Esophagus mucosa (tissue), 1 donor: ENCODE measurements around the gene CAND2. TPM values are rescaled to one million over a fixed set of nuclear protein-coding genes. Genes with fewer than 3 reads are reported as not detected.
"Not testable (repeated sequence)": the region's sequence is repeated elsewhere in the genome, so short reads cannot be mapped to it uniquely, and the experiment has no call there.

ENCODE experiments used
- ATAC-seq: fragments of 200-7000 bp; cut with Tn5 transposase; one replicate; pipeline ENCODE4 v1.9.1; 2020
- total RNA-seq: library from RNA; stranded (reverse); gene quantifications from one replicate; pipeline ENCODE4 v1.2.4, GENCODE V29; 2023
- donor health status: DM: yes; HTN: yes; CAD: no.

CAND2 gene
- total RNA-seq, 1 donor from 2014 or later = 1.1 TPM

DNA sequence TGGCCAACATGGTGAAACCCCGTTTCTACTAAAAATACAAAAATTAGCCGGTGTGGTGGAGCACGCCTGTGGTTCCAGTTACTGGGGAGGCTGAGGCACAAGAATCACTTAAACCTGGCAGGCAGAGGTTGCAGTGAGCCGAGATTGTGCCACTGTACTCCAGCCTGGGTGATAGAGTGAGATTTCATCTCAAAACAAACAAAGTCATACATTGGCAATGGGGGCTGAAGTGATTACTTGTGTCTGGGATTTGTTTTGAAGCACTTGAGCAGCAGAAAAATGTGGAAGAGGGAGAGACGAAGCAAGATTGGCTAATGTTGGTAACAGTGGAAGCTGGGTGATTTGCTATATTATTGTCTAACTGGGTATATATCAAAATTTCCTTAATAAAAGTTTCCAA, 24.0 kb upstream of the CAND2 start:
- ATAC-seq = no peak

DNA sequence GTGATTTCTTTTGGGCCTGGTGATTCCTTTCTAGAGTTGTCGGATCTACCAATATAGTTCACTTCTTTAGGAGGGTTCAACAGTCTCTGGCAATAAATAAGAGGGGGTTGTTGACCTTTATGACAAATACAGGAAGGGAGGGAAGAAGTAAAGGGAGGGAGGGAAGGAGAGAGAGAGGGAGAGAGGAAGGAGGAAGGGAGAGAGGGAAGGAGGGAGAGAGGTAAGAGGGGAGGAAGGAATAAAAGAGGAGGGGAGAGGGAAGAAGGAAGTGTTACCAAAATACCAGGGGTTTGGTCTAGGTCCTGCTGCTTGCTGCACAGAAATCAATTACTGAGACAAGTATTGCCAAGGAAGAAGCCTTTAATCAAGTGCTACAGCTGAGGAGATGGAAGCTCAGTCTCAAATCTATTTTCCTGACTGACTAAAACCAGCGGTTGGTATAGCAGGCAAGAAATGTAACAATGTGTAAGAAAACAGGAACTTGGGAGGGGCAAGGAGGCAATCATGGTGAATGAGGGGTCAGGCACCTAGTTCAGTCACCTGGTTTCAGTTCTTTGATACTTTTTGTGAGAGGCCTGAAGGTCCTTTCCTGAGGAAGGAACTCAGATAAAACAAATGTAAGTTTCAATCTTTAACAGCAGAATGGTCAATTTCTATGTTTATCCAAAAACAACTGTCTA, 23.3 kb upstream of the CAND2 start:
- no peak for ATAC-seq

DNA sequence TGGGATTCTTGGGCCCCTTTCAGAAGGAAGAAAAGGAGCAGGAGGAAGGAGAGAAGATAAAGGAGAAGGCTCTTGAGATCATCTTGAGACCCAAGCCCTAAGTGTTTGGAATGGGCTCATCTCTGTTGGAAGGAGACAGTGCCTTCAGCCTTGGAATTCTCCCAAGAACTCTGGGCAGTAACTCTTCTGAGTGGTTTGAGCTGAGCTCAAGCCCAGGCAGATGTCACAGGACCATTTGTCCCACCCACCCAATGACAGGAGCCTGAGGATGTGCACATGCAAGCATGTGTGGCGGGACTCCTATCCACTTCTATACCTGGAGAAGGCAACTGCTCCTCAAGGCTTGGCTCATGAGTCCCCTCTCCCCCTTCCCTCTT, 22.8 kb upstream of the CAND2 start:
- no peak for ATAC-seq

DNA sequence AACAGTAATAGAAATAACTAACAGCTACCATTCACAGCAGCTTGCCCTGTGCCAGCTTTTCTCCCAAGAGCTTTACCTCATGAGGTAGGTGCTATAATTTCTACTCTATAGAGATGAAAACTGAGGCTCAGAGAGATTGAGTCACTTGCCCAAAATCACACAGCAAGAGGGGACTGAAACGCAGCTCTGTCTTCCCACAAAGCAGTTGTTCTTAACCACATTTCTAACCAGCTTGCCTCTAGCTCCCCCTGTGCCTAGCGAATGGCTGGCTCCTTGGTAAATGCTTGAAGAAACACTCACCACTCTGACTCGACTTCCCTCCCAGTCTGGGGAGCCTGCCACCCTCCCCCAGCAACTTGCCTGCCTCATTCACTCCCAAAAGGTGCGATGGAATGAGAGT, 21.9 kb upstream of the CAND2 start:
- no peak for ATAC-seq

DNA sequence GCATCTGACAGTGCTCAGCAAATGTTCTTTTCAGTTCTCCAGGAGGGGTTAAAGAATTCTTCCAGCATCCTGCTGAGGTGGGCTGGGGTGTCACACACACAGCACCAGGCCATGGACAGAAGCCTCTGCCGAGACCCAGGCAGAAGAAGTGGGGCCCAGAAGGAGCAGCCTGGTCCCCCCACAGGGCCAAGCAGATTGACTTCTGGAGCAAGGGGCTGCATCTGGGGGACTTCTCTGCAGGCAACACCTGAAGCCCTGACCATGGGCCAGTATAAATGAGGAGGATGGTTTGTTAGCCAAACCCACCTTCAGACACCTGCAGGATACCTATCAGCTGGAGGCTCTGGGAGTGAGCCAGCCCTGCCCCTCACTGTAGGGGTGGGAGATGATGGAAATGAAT, 21.3 kb upstream of the CAND2 start:
- no peak for ATAC-seq

DNA sequence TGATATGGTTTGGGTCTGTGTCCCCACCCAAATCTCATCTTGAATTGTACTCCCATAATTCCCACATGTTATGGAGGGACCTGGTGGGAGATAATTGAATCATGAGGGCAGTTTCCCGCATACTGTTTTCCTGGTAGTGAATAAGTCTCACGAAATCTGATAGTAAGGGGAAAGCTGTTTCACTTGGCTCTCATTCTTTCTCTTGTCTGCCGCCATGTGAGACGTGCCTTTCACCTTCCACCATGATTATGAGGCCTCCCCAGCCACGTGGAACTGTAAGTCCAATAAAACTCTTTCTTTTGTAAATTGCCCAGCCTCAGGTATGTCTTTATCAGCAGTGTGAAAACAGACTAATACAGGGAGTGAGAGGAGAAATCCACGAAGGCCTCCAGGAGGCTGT, 20.5 kb upstream of the CAND2 start:
- not testable (repeated sequence) for ATAC-seq

DNA sequence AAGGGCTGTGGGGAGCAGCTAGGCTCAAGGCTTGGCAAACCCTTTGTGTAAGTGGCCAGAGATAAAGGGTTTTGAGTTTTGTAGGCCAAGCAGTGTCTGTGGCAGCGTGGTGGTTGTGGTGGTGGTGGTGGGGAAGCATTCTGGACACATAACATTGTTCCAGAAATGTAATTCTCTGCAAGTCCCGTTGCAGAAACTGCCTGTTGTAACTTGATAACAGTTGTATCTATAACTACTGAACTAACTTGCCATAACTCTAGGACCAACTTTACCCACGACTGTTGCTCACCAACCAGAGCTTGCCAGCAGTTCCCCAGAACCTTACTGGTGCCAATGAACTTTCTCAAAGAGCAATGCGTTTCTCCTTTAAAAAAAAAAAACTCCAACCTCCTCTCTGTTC, 19.3 kb upstream of the CAND2 start:
- no peak for ATAC-seq

DNA sequence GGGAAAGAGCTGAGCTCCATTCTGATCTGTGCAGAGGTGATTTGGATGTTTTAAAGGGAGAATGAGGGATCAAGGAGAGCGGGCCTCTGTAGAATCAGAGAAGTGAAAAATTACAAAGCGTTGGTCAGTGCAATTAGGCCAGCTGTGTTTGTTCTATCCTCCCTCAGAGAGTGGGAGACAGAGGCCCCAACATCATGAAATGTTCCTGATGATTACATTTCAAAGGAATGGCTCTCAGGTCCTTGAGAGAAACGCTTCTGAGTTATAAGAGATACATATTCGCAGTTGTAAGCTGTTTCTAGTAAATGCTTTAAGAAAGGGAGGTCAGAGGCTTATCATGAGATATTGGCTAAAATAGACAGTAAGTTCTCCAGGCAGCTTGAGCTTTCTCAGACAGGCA, 15.7 kb upstream of the CAND2 start:
- ATAC-seq = no peak

DNA sequence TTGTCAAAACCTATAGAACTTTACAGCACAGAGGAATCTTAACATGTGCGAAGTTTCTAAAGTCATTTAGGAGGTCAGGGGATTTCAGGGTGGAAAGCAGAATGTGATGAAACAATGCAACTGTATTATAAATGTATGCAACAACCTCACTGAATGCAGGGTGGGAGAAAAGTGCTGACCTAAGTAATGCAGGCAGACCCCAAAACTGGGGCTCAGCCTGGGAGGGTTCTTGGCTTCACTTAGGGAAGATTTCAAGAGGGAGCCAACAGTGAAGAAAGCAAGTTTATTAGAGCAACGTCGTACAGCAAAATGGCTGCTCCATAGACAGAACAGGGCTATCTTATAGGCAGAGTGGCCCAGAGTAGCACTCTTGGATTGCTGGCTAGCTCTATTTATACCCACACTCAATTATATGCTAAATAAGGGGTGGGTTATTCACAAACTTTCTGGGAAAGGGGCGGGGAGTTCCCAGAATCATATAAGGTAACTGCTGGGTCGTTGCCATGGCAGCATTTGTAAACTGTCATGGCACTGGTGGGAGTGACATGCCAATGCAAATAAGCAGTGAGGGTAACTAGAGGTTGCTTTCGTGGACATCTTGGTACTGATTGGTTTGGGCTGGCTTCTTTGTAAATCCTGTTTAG, 14.2 kb upstream of the CAND2 start:
- peak; percentile 57 for ATAC-seq

DNA sequence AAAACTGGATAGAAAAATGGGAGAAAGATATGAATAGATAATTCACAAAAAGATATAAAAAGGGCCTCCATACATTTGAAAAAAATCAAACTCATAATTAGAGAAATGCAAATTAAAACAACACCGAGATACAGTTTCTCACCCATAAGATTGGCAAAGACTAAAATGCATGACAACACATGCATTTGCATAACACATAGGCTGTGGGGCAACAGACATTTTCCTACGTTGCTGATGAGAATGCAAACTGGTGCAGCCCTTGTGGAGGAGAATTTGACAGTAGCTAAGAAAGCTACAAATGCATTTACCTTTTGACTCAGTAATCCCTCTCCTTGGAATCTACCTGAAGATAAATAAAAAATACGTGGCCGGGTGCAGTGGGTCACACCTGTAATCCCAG, 11.4 kb upstream of the CAND2 start:
- ATAC-seq = no peak

DNA sequence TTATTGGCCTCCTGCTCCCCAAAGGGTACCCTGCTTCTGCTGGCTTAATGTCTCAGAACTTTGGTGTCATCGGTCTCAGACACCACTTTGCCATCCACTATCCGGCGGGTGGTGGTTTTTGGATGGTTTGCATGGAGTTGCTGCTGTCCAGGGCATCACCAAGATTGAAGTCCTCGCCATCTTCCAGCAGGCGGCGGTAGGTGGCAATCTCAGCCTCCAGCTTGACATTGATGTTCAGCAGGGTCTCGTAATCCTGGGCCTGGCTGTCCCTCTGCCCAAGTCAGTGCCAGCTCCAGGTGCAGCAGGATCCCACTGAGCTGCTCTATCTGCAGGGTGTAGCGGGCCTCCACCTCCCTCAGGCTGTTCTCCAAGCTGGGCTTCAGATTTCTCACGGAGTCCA, 9.1 kb upstream of the CAND2 start:
- not testable (repeated sequence) for ATAC-seq

DNA sequence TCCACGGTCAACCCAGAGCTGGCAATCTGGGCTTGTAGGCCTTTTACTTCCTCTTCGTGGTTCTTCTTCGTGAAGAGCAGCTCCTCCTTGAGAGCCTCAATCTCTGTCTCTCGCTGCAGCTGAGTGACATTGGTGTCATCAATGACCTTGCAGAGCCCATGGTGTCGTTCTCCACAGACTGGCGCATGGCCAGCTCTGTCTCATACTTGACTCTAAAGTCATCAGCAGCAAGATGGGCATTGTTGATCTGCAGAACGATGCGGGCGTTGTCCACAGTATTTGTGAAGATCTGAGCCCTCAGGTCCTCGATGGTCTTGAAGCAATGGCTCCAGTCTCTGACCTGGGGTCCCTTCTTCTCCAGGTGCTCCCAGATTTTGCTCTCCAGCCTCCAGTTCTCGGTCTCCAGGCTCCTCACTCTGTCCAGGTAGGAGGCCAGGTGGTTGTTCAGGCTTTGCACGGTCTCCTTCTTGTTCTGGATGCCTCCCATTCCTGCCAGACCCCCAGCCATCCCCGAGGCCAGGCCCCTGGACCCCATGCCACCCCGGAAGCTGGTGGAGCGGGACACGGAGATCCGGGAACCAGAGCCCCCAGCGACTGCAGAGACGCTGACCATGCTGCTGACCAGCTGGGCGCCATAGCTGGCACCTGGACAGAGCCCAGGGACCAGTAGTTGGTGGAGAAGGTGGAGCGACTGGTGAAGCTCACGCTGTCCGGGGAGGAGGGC, 8.4 kb upstream of the CAND2 start:
- not testable (repeated sequence) for ATAC-seq

DNA sequence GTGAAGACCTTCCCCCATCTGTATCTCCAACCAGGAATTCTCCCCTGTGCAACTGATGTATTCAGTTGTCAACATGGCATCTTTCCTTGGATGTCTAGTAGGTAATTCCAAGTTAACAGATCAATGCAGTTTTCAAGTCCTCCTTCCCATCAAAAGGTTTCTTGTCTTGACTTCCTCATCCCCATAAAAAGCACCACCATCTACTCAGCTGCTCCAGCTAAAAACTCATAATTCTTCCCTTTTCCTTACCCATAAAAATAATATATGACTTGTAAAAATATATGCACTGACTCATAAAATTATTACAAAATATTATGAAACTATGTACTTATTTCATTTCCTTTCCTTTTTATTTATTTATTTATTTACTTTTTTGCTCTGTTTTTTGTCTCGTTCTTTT, 5.0 kb upstream of the CAND2 start:
- ATAC-seq = no peak

DNA sequence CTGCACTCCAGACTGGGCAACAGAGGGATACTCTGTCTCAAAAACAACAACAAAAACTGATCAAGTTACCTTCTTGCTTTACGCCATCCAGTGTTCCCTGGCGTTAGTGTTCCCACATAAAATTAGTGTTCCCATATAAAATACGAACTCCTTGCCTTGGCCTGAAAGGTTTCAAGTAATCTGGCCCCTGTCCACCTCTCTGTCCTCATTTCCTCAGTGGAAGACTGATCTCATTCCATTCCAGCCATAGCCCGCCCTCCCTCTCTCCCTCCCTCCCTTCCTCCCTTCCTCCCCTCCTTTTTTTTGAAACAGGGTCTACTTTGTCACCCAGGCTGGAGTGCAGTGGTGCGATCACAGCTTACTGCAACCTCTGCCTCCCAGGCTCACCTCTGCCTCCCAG, 2.8 kb upstream of the CAND2 start:
- ATAC-seq = no peak

DNA sequence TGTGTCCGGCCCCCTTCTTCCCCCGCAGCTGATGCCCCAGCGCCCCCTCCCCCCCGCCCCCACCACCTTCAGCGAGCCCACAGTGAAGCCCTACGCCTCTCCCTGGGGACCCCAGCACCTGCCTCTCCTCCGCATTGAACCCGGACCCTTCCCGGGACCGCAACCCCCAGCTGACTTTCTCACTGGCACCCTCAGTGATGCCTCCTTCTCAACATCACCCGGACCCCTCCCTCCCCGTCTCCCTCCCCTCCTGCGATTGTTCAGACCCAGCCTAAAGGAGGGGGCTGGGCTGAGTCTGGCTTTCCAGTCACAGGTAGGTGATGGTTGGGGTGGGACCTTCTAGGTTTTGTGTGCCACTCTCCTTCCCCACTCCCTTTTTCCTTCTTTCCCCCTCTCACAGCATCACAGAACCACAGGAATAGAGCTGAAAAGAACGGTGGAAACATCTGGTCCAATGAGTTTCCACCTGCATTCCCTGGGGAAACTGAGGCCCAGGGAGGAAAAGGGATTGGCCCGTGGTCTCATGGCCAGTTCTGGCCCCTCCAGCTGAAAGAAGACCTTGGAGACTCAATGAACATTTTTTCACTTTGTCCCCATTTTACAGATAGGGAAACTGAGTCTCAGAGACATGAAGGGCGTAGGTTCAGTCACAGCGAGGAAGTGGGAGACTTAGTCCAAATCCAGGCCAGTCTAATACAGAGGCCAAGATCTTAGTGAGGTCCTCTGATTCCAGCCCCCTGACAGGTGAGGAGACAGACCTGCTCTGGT, 828 bp downstream of the CAND2 start:
- peak; percentile 10 for ATAC-seq

DNA sequence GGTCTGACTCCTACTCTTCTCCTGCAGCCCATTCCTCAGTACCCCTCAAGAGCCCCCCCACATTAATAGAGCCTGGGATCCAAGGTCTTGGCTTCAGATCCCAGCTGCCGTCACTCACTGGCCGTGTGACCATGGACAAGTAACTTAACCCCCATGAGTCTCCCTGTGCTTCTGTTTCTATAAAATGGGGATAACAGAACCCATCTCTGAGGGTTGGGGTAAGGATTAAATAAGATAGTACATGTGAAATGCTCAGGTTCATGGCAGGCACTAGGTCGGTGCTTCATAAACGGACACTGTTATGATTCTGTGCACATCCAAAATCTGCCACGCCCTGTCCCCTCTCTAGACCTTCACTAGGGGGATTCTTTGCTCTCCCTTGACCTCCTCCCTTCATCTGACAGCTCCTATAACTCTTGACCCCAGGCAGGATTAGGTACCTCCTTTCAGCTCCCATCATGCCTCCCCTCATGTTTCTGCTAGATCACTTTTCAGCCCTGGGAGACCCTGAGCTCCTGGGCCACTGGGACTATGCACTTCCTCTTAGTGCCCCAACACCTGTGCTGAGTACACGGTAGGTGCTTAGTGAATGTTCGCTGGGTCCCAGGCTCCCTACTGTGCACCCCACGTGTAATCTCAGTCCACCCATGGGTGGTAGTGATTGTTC, 1.5 kb downstream of the CAND2 start:
- ATAC-seq = no peak

DNA sequence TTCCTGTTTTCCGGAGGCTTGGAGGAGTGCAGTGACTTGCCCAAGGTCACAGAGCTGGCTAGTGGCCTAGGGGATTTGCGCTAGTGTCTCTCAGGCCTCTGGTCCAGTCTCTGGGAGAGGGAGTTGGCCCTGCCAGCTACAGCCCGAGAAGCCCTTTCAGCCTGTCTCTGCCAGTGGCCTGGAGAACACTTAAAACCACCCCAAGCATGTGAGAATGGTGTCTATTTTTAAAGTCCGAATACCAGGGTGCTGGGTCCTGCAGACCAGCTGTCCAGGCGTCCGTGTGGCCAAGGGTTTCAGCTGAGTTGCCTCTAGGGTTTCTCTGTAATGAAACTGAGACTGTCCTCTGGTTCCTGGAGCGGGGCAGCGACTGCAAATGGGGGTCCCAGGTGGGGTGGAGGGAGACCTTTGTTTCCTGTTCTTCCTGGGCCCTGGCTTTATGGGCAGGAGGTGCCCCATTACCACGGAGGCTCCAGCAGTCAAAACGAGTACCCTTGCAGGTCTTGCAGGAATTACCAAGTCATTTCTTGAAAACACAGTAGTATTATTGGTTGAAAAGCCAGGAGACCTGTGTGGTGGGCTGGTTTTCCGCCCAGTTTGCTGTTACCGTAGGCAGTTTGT, 2.2 kb downstream of the CAND2 start:
- ATAC-seq = no peak

DNA sequence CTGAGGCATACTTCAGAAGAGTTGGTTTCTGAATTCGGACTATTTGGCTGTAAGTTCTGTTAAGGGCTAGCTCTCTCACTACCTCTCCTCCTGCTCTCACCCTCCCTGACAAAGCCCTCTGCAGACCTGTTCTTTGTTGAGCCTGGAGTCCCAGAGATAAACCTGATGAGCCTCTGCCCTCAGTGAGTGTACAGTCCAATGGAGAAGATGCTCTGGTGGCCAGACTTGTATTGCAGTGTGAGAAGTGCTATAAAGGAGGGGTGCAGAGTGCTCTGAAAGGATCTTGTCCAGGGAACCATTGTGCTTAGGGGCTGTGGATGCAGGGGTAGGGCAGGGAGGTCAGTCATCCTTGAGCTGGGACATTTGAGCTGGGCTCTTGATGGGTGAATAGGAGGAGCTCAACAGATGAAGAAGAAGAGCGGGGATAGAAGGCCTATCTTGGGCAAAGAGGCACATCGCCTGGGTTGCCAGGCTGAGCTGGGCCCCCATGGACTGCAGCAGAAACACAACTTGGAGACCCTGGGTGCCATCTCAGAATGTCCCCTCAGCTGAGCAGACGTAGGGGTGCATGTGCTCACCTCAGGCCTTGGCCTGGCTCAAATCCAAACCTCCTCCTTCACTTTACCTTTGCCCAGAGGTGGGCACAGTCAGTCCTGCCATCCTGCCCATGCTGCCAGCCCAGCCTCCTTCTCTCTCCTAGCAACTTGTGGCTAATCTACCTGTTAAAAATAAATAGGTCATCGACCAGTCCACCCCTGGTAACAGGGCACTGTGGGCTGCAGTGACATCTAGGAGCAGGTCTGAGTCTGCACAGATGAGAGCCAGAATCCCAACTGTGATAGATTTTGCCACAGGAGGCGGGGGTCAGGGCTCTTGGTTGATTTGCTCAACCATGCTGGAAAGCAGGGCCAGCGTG, 3.3 kb downstream of the CAND2 start:
- no peak for ATAC-seq

DNA sequence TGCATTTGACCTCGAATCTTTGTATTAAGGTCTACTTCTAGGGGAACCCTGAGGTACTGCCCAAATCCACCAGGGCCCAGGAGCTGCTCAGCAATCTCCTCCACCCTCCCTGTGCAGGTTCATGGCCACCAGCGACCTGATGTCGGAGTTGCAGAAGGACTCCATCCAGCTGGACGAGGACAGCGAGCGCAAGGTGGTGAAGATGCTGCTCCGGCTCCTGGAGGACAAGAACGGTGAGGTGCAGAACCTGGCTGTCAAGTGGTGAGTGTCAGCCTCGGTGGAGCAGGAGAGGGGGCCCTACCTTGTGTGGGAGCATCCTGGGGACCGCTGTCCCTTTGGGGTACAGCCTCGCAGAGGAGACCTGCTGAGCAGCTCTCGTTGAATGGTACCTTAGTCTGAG, 6.9 kb downstream of the CAND2 start:
- no peak for ATAC-seq

DNA sequence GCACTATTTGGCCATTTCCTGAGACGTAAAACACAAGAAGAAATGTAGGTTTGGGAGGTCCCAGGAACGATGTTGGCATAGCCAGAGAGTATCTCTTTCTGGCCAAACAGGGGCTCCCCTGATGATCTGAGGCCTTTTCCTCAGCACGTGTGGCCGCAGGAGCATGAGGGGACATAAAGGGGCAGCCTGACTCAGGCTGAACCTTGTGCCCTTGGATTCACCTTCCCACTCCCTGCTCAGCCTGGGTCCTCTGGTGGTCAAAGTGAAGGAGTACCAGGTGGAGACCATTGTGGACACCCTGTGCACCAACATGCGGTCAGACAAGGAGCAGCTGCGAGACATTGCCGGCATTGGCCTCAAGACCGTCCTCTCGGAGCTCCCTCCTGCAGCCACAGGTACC, 10.6 kb downstream of the CAND2 start:
- no peak for ATAC-seq
